ENCODE results near the gene SV2B. TPM values are rescaled to one million over a fixed set of nuclear protein-coding genes. Genes with fewer than 3 reads are reported as not detected.
A peak's percentile ranks its signal among the peaks of the same experiment; 100 is the strongest.

SV2B gene
- total and polyA plus RNA-seq, 9 of the 15 experiments (the other 6 are each of a cell fraction or from before 2014, with no cell fraction given): 0.01 to 0.25 (median 0.11) TPM

GRCh38 chr15:91268510-91268909 is 168.5 kb downstream of the SV2B start (continued):
- no peak for TF ChIP-seq ZBTB40 (IDR thresholded peaks at IDR 0.05)
- no peak for TF ChIP-seq ZBTB40 (CRISPR knock-in tag; IDR thresholded peaks at IDR 0.05)
- no peak for TF ChIP-seq PCBP2 (IDR thresholded peaks at IDR 0.05; ENCODE audit: low read depth, low read length, poor library complexity, severe bottlenecking)
- TF ChIP-seq TFAM (CRISPR knock-in tag; conservative IDR thresholded peaks at IDR 0.05): no peak
- TF ChIP-seq ZNF512 (tag; IDR thresholded peaks at IDR 0.05): no peak
- no peak for TF ChIP-seq ZNF217 (CRISPR knock-in tag; IDR thresholded peaks at IDR 0.05)
- TF ChIP-seq CSDE1 (IDR thresholded peaks at IDR 0.05): no peak
- TF ChIP-seq PBX2 (CRISPR knock-in tag; IDR thresholded peaks at IDR 0.05; ENCODE audit: low read depth): no peak
- TF ChIP-seq PBX2 (tag; conservative IDR thresholded peaks at IDR 0.05; ENCODE audit: low read depth): peak; percentile 35; the same call in 1 of the 2 replicates
- TF ChIP-seq NR4A1 (CRISPR knock-in tag; IDR thresholded peaks at IDR 0.05): no peak
- TF ChIP-seq NR4A1 (tag; IDR thresholded peaks at IDR 0.05): no peak
- no peak for TF ChIP-seq ZBTB26 (CRISPR knock-in tag; IDR thresholded peaks at IDR 0.05)

Measured in K562 (cell line).